Heart right ventricle (tissue), 16 donors: ENCODE data around the gene MVB12B. TPM values are rescaled to one million over a fixed set of nuclear protein-coding genes. Genes with fewer than 3 reads are reported as not detected.
"Not testable (repeated sequence)": the region's sequence is repeated elsewhere in the genome, so short reads cannot be mapped to it uniquely, and the experiment has no call there.

Experiments
- ATAC-seq, 8 donors: fragments of 200-7000 bp; cut with Tn5 transposase; one replicate each; pipeline ENCODE4 v1.9.1; 2020; ENCODE audit warnings: mild to moderate bottlenecking in 8 of 8, moderate library complexity in 8 of 8, moderate number of reproducible peaks in 1 of 8
- DNase-seq, 2 donors: peaks; one replicate each; pipeline ENCODE4 v3.0.0-alpha.2; 2020
- H3K27ac ChIP-seq, 10 donors: fragments of 200-600 bp; sonication (generic) in 2 of 10; one replicate each; pipeline versions ENCODE4 v1.5.0 to v1.8.0; 2020 to 2022; ENCODE audit warnings: mild to moderate bottlenecking in 3 of 10
- H3K27me3 ChIP-seq, 7 donors: fragments of 200-600 bp; one replicate each; pipeline ENCODE4 v1.8.0; 2021 to 2022; ENCODE audit warnings: mild to moderate bottlenecking in 2 of 7
- H3K36me3 ChIP-seq, 9 donors: fragments of 200-600 bp; sonication (generic) in 1 of 9; one replicate each; pipeline versions ENCODE4 v1.5.0 to v1.8.0; 2020 to 2022; ENCODE audit warnings: mild to moderate bottlenecking in 2 of 9
- H3K4me1 ChIP-seq, 9 donors: fragments of 200-600 bp; sonication (generic) in 1 of 9; one replicate each; pipeline versions ENCODE4 v1.5.0 to v1.8.0; 2020 to 2022; ENCODE audit warnings: mild to moderate bottlenecking in 4 of 9
- H3K4me3 ChIP-seq, 10 donors: fragments of 200-600 bp; sonication (generic) in 2 of 10; one replicate each; pipeline versions ENCODE4 v1.5.0 to v1.8.0; 2020 to 2022; ENCODE audit warnings: mild to moderate bottlenecking in 7 of 10, moderate library complexity in 2 of 10
- H3K9me3 ChIP-seq, 11 donors: fragments of 200-600 bp in 10 of 11; sonication (generic) in 2 of 11; one replicate each; pipeline versions ENCODE4 v1.5.0 to v1.8.0; 2013 to 2022; ENCODE audit warnings: mild to moderate bottlenecking in 2 of 11, control low read depth in 1 of 11, moderate library complexity in 1 of 11
- CTCF ChIP-seq, 9 donors: fragments of 200-600 bp; sonication (generic) in 2 of 9; IDR thresholded peaks; one replicate each; pipeline versions ENCODE4 v1.5.0 to v1.8.0; 2021 to 2022; ENCODE audit warnings: antibody characterized with exemption in 9 of 9, mild to moderate bottlenecking in 5 of 9, moderate library complexity in 1 of 9
- WGBS, 2 donors: extraction: QIAGEN DNeasy Blood & Tissue Kit; methylation state at CpG; one replicate each; pipeline ENCODE4 v1.1.7; 2013; ENCODE audit warnings: inconsistent platforms in 1 of 2; 5-methylcytosine and 5-hydroxymethylcytosine counted together
- intact Hi-C, 10 donors: fragments of 100-400 bp; cut with DNase I; formaldehyde crosslinking; loops; one replicate each; pipeline versions ENCODE4 v1.11.1 to v1.14.2; 2022
- long read RNA-seq, 3 donors: library from polyadenylated mRNA; unstranded; transcript quantifications; one replicate each; pipeline ENCODE4 v2.0.0, GENCODE V29; 2020 to 2021
- polyA plus RNA-seq, 2 donors: library from polyadenylated mRNA; stranded (reverse); fragments of 200-250 nt; gene quantifications; one replicate each; pipeline ENCODE4 v1.2.3, GENCODE V29; 2013
- total RNA-seq, 10 donors: library from RNA; stranded (reverse); fragmentation: NEBNext Ultra II Directional in 3 of 10; extraction: Animal tissue kit (Norgen Biotek cat#: 25700) in 3 of 10; gene quantifications; one replicate each; pipeline versions ENCODE4 v1.2.1 to v1.2.4, GENCODE V29; 2021 to 2023
- donor health status: Arrhythmogenic right ventricular cardiomyopathy.
- donor health status: ischemic (EF 13 %, LVEDD 7.1; RV severe dilation, severe dysfunction).
- donor health status: healthy with polysubstance abuse.
- donor health status: DM: no; HTN: yes; CAD: no.
- donor health status: DM: no; HTN: no; CAD: no.
- donor health status: ischemic (EF 25% LVEDD 6.9; RV normal size, moderate dysfunction).
- donor health status: ischemic (EF 25% LVEDD 5.7; RV mildly dilated, moderate dysfunction).
- donor health status: healthy.
- donor health status: DM: yes; HTN: yes; CAD: no.
- donor health status: Ischemic cardiomyopathy.
- donor health status: ischemic (EF 35%, LVEDD 5.7; RV mildly dilated, moderate dysfunction).
- donor health status: nonischemic (EF 11% LVEDD 7.7; RV severe dilation, severe dysfunction).
- donor health status: DM: yes; HTN: yes; CAD: no.
- donor health status: PGD.
- donor health status: ischemic (EF 29% LVEDD 5.4; RV normal size, mild dysfunction).
- donor health status: nonischemic (EF 23%, LVEDD 6.1; RV moderate dilation, normal function).

Gene MVB12B
- total RNA-seq (10 to 100 TPM in 7 of 10 donors, 1 to 10 TPM in 3; 8.4 to 16.5 (median 11.2) TPM), polyA plus RNA-seq (1 to 10 TPM; 2.8 to 4.3 TPM)
- long read RNA-seq, donor 1, full-length matches to known transcripts: 2 of 25 reads
- long read RNA-seq, donor 1, partial matches to known transcripts: 19 of 25 reads
- long read RNA-seq, donor 1, other reads (novel, unspliced or antisense): 4 of 25 reads
- long read RNA-seq, donor 2, full-length matches to known transcripts: 2 of 21 reads
- long read RNA-seq, donor 2, partial matches to known transcripts: 0 of 21 reads
- long read RNA-seq, donor 2, other reads (novel, unspliced or antisense): 19 of 21 reads
- long read RNA-seq, donor 3, full-length matches to known transcripts: 2 of 25 reads
- long read RNA-seq, donor 3, partial matches to known transcripts: 19 of 25 reads
- long read RNA-seq, donor 3, other reads (novel, unspliced or antisense): 4 of 25 reads

- H3K36me3 ChIP-seq: no peaks in the 10 kb centered on the region
- H3K27ac ChIP-seq: peak within 1 kb of the TSS; percentile 38 to 90 (median 80)
- H3K9me3 ChIP-seq: peaks cover 0 to 20% (median 10%) of the 10 kb centered on the region in 11 donors
- peak in 1 of 2 donors; percentile 59 for DNase-seq
- 3 to 8% methylated on average over 33 to 93 of the region's 94 CpGs for WGBS, 2 donors
- TF ChIP-seq CTCF (IDR thresholded peaks at IDR 0.05): no peak
- H3K4me1 ChIP-seq: peaks cover 3 to 48% (median 22%) of the 10 kb centered on the region in 9 donors
- no peaks in the 10 kb centered on the region for H3K27me3 ChIP-seq
- intact Hi-C loops: loop anchor here in 1 of 10 donors (2.0 kb wide), 1 partner anchor 42 kb away; no protein-coding TSS in a partner anchor
- ATAC-seq: peak in 7 of 8 donors; percentile 15 to 73 (median 53)
- H3K4me3 ChIP-seq: peak within 1 kb of the TSS; percentile 42 to 86 (median 70)
Observed at GRCh38 chr9:126326228-126327005, at the start of gene MVB12B. MVB12B (plus strand) TSS chr9:126326829; CDS start chr9:126326930, 101 bp downstream.

- H3K27ac ChIP-seq: no peak overlapping the region
- TF ChIP-seq CTCF (IDR thresholded peaks at IDR 0.05): no peak
- intact Hi-C loops: no loop called here
- H3K4me3 ChIP-seq: no peak overlapping the region
- WGBS, 2 donors: 91 to 95% methylated on average over 9 of the region's 9 CpGs
- ATAC-seq: no peak
- no peak for DNase-seq
- no peaks in the 10 kb centered on the region for H3K36me3 ChIP-seq
- peaks cover 0 to 27% (median 0%) of the 10 kb centered on the region in 11 donors for H3K9me3 ChIP-seq
- peaks cover 0 to 12% (median 0%) of the 10 kb centered on the region in 7 donors for H3K27me3 ChIP-seq
- no peaks in the 10 kb centered on the region for H3K4me1 ChIP-seq
Observed at GRCh38 chr9:126283799-126284465, 42.7 kb upstream of the MVB12B start.

- H3K36me3 ChIP-seq, H3K27ac ChIP-seq, DNase-seq, intact Hi-C loops, ATAC-seq, H3K4me3 ChIP-seq, H3K4me1 ChIP-seq: not testable (repeated sequence)
- Histone ChIP-seq H3K27me3 (peaks cover 0 to 12% (median 0%) of the 10 kb centered on the region in 7 donors), H3K9me3 (peaks cover 0 to 14% (median 0%) of the 10 kb centered on the region in 11 donors)
- 72 to 79% methylated on average over 2 of the region's 2 CpGs for WGBS, 2 donors
Observed at GRCh38 chr9:126285652-126286051, 41.0 kb upstream of the MVB12B start.

DNA sequence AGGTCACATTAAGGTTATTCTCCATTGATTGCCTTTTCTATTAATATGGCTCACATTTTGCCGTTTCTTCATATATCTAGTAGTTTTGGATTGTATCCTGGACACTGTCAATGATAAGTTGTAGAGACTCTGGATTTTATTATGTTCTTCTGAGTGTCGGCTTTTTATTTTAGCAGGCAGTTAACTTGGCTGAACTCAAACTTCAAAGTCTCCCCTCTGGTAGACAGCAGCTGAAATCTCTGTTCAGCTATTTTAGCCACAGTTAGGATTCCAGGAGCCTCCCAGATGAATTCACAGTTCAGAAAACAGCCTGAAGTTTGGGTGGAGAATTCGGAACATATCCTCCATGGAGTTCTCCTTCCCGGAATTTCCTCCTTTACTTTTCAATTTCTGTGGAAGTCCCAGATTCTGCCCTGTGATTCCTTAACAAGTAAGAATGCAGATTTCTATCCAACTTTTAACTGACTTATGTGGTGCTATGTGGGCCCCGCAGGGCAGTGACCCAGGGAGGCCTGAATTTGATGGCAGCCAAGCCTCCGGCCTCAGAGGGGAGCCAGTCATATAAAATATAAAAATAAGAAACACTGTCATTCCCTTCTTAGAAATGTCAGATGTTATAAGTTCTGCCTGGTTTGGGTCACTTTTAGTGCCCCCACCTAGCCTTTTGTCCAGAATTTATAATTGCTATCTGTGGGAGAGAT lies 39.3 kb upstream of the MVB12B start:
- Histone ChIP-seq H3K27ac (no peak overlapping the region), H3K9me3 (peaks cover 0 to 14% (median 0%) of the 10 kb centered on the region in 11 donors), H3K4me3 (no peak overlapping the region), H3K27me3 (peaks cover 0 to 12% (median 0%) of the 10 kb centered on the region in 7 donors), H3K4me1 (no peaks in the 10 kb centered on the region), H3K36me3 (no peaks in the 10 kb centered on the region)
- DNase-seq (no peak), ATAC-seq (no peak)
- intact Hi-C loops: no loop called here
- no peak for TF ChIP-seq CTCF (IDR thresholded peaks at IDR 0.05)
- 69 to 77% methylated on average over 6 of the region's 6 CpGs for WGBS, 2 donors
